ENCODE data around the gene RNPEPL1. TPM values are rescaled to one million over a fixed set of nuclear protein-coding genes. Genes with fewer than 3 reads are reported as not detected.

Gene RNPEPL1
- total and polyA plus RNA-seq, 10 of the 15 experiments (the other 5 are each of a cell fraction or from before 2014, with no cell fraction given): 0.24 to 49.5 (median 6.8) TPM

- no peak for TF ChIP-seq MTA3 (IDR thresholded peaks at IDR 0.05; ENCODE audit: borderline replicate concordance, low read length)
- no peak; the same call in 1 of the 2 replicates for TF ChIP-seq NKRF (conservative IDR thresholded peaks at IDR 0.05)
- no peak for TF ChIP-seq E2F8 (IDR thresholded peaks at IDR 0.05; ENCODE audit: low read depth, partially characterized antibody)
- no peak for TF ChIP-seq REST (IDR thresholded peaks at IDR 0.05; ENCODE audit: low read depth, low read length)
- no peak for TF ChIP-seq BMI1 (IDR thresholded peaks at IDR 0.05; ENCODE audit: borderline replicate concordance)
- no peak for TF ChIP-seq WRNIP1 (IDR thresholded peaks at IDR 0.05; ENCODE audit: borderline replicate concordance, low read depth, low read length)
- TF ChIP-seq, protein P1, sequence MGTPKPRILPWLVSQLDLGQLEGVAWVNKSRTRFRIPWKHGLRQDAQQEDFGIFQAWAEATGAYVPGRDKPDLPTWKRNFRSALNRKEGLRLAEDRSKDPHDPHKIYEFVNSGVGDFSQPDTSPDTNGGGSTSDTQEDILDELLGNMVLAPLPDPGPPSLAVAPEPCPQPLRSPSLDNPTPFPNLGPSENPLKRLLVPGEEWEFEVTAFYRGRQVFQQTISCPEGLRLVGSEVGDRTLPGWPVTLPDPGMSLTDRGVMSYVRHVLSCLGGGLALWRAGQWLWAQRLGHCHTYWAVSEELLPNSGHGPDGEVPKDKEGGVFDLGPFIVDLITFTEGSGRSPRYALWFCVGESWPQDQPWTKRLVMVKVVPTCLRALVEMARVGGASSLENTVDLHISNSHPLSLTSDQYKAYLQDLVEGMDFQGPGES (IDR thresholded peaks at IDR 0.05): no peak
- no peak for TF ChIP-seq HDAC6 (IDR thresholded peaks at IDR 0.05; ENCODE audit: unreplicated experiment)
- TF ChIP-seq, protein P2, sequence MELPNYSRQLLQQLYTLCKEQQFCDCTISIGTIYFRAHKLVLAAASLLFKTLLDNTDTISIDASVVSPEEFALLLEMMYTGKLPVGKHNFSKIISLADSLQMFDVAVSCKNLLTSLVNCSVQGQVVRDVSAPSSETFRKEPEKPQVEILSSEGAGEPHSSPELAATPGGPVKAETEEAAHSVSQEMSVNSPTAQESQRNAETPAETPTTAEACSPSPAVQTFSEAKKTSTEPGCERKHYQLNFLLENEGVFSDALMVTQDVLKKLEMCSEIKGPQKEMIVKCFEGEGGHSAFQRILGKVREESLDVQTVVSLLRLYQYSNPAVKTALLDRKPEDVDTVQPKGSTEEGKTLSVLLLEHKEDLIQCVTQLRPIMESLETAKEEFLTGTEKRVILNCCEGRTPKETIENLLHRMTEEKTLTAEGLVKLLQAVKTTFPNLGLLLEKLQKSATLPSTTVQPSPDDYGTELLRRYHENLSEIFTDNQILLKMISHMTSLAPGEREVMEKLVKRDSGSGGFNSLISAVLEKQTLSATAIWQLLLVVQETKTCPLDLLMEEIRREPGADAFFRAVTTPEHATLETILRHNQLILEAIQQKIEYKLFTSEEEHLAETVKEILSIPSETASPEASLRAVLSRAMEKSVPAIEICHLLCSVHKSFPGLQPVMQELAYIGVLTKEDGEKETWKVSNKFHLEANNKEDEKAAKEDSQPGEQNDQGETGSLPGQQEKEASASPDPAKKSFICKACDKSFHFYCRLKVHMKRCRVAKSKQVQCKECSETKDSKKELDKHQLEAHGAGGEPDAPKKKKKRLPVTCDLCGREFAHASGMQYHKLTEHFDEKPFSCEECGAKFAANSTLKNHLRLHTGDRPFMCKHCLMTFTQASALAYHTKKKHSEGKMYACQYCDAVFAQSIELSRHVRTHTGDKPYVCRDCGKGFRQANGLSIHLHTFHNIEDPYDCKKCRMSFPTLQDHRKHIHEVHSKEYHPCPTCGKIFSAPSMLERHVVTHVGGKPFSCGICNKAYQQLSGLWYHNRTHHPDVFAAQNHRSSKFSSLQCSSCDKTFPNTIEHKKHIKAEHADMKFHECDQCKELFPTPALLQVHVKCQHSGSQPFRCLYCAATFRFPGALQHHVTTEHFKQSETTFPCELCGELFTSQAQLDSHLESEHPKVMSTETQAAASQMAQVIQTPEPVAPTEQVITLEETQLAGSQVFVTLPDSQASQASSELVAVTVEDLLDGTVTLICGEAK (IDR thresholded peaks at IDR 0.05; ENCODE audit: borderline replicate concordance): no peak
- TF ChIP-seq, protein P3, sequence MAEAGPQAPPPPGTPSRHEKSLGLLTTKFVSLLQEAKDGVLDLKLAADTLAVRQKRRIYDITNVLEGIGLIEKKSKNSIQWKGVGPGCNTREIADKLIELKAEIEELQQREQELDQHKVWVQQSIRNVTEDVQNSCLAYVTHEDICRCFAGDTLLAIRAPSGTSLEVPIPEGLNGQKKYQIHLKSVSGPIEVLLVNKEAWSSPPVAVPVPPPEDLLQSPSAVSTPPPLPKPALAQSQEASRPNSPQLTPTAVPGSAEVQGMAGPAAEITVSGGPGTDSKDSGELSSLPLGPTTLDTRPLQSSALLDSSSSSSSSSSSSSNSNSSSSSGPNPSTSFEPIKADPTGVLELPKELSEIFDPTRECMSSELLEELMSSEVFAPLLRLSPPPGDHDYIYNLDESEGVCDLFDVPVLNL (IDR thresholded peaks at IDR 0.05; ENCODE audit: low read depth, low read length): no peak
Measured at GRCh38 chr2:240579771-240580614, 11.7 kb downstream of the RNPEPL1 start (continued).

All from GM12878 (cell line).